Measurements from ENCODE around the gene STAT3.

The STAT3 gene

DNA sequence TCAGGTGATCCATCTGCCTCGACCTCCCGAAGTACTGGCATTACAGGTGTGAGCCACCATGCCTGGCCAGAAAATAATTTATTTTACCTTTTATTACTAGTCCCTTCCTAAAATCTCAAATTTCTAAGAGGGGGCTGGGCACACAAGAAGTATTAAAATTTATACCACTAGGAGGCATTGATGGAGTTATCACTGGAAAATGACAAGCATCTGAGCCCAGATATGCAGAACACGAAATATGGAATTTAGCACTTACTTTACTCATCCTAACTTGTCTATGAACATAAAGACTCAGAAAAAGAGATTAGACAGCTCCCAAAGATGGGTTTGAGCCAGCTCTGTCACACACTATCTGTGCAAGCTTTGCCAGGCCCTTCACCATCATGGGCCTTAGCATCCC, 53.6 kb downstream of the STAT3 start (continued):
- TF ChIP-seq TSHZ2 (CRISPR knock-in tag; IDR thresholded peaks at IDR 0.05) (no peak), ZFP3 (CRISPR knock-in tag; IDR thresholded peaks at IDR 0.05) (no peak), RARB (CRISPR knock-in tag; IDR thresholded peaks at IDR 0.05) (no peak), TOX (CRISPR knock-in tag; IDR thresholded peaks at IDR 0.05; ENCODE audit: borderline replicate concordance) (no peak)
- TF ChIP-seq, protein P1, sequence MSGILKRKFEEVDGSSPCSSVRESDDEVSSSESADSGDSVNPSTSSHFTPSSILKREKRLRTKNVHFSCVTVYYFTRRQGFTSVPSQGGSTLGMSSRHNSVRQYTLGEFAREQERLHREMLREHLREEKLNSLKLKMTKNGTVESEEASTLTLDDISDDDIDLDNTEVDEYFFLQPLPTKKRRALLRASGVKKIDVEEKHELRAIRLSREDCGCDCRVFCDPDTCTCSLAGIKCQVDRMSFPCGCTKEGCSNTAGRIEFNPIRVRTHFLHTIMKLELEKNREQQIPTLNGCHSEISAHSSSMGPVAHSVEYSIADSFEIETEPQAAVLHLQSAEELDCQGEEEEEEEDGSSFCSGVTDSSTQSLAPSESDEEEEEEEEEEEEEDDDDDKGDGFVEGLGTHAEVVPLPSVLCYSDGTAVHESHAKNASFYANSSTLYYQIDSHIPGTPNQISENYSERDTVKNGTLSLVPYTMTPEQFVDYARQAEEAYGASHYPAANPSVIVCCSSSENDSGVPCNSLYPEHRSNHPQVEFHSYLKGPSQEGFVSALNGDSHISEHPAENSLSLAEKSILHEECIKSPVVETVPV (CRISPR knock-in tag; IDR thresholded peaks at IDR 0.05) = no peak

GRCh38 chr17:42333053-42333452, 55.2 kb downstream of the STAT3 start:
- TF ChIP-seq, protein P2, sequence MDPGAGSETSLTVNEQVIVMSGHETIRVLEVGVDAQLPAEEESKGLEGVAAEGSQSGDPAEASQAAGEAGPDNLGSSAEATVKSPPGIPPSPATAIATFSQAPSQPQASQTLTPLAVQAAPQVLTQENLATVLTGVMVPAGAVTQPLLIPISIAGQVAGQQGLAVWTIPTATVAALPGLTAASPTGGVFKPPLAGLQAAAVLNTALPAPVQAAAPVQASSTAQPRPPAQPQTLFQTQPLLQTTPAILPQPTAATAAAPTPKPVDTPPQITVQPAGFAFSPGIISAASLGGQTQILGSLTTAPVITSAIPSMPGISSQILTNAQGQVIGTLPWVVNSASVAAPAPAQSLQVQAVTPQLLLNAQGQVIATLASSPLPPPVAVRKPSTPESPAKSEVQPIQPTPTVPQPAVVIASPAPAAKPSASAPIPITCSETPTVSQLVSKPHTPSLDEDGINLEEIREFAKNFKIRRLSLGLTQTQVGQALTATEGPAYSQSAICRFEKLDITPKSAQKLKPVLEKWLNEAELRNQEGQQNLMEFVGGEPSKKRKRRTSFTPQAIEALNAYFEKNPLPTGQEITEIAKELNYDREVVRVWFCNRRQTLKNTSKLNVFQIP (CRISPR knock-in tag; IDR thresholded peaks at IDR 0.05; ENCODE audit: borderline replicate concordance, low read depth) = no peak
- no peak for TF ChIP-seq CSDC2 (CRISPR knock-in tag; IDR thresholded peaks at IDR 0.05)
- no peak for TF ChIP-seq ARNTL (CRISPR knock-in tag; IDR thresholded peaks at IDR 0.05; ENCODE audit: borderline replicate concordance, low read depth)
- no peak for TF ChIP-seq RARB (CRISPR knock-in tag; IDR thresholded peaks at IDR 0.05)
- TF ChIP-seq ZNF70 (CRISPR knock-in tag; IDR thresholded peaks at IDR 0.05) = no peak
- no peak for TF ChIP-seq ZC3H10 (CRISPR knock-in tag; IDR thresholded peaks at IDR 0.05)
- TF ChIP-seq ZNF565 (CRISPR knock-in tag; conservative IDR thresholded peaks at IDR 0.05; ENCODE audit: low read depth) = no peak
- TF ChIP-seq ESRRG (CRISPR knock-in tag; IDR thresholded peaks at IDR 0.05) = no peak
- no peak for TF ChIP-seq SNAI2 (CRISPR knock-in tag; IDR thresholded peaks at IDR 0.05)
- no peak for TF ChIP-seq ISL1 (CRISPR knock-in tag; IDR thresholded peaks at IDR 0.05)
- no peak for TF ChIP-seq OSR1 (CRISPR knock-in tag; IDR thresholded peaks at IDR 0.05)
- TF ChIP-seq, protein P3, sequence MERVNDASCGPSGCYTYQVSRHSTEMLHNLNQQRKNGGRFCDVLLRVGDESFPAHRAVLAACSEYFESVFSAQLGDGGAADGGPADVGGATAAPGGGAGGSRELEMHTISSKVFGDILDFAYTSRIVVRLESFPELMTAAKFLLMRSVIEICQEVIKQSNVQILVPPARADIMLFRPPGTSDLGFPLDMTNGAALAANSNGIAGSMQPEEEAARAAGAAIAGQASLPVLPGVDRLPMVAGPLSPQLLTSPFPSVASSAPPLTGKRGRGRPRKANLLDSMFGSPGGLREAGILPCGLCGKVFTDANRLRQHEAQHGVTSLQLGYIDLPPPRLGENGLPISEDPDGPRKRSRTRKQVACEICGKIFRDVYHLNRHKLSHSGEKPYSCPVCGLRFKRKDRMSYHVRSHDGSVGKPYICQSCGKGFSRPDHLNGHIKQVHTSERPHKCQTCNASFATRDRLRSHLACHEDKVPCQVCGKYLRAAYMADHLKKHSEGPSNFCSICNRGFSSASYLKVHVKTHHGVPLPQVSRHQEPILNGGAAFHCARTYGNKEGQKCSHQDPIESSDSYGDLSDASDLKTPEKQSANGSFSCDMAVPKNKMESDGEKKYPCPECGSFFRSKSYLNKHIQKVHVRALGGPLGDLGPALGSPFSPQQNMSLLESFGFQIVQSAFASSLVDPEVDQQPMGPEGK (CRISPR knock-in tag; IDR thresholded peaks at IDR 0.05; ENCODE audit: borderline replicate concordance) = no peak
- TF ChIP-seq, protein P1 (CRISPR knock-in tag; IDR thresholded peaks at IDR 0.05) = no peak
- TF ChIP-seq ZFP3 (CRISPR knock-in tag; IDR thresholded peaks at IDR 0.05) = no peak
- TF ChIP-seq TSHZ2 (CRISPR knock-in tag; IDR thresholded peaks at IDR 0.05) = no peak
- no peak for ATAC-seq

All from SK-N-SH treated with all-trans-retinoic acid at 6 μM for 48 hours (cell line).